Measurements from ENCODE around the gene ATP6V0A1.
"Not testable (repeated sequence)": the region's sequence is repeated elsewhere in the genome, so short reads cannot be mapped to it uniquely, and the experiment has no call there.

ATP6V0A1 gene

DNA sequence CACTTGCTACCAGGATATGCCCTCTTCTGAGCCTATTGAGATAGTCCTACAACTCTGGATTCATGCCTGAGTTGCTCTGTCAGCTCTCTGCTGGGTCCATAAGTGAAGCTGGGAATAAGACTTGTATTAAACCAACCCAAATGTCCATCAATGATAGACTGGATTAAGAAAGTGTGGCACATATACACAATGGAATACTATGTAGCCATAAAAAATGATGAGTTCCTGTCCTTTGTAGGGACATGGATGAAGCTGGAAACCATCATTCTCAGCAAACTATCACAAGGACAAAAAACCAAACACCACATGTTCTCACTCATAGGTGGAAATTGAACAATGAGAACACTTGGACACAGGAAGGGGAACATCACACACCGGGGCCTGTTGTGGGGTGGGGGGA is 19.1 kb downstream of the ATP6V0A1 start:
- FAIRE-seq = not testable (repeated sequence)

- FAIRE-seq = no peak
Observed at GRCh38 chr17:42484304-42484703, 25.6 kb downstream of the ATP6V0A1 start.

GRCh38 chr17:42485680-42486079 is 27.0 kb downstream of the ATP6V0A1 start:
- no peak for FAIRE-seq

DNA sequence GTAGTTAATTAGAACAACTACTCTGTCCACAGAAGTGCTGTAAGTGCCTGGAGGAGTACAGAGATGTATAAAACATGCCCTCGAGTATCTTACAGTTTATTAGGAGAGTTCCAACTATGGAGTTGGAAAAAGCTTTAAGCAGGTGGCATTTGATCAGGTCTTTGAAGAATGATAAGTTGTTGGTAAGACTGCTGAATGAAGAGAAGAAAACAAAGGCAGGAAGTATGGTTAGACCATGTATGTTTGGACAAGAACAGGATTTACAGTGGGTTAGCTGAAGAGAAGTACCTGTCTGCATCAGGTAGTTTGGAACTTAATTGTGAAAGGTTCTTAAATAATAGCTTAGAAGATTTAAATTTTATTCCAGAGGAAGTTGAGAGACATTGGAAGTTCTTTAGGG is 29.4 kb downstream of the ATP6V0A1 start:
- FAIRE-seq = no peak

GRCh38 chr17:42493319-42493718 is 34.6 kb downstream of the ATP6V0A1 start:
- FAIRE-seq = no peak

DNA sequence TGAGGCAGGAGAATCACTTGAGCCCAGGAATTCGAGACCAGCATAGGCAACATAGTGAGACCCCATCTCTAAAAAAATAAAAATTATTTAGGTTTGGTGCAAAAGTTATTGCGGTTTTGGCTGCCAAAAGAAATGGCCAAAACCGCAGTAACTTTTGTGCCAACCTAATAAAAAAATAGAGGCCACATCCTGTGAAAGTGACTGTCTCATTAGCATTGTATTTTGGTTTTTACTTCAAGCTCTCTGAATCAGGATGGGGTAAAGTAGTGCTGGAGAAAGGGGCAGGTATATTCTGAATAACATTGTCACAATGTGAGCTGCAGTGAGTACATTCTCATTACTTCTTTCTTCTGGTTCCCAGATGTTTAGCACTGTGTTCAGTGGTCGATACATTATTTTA is 36.0 kb downstream of the ATP6V0A1 start:
- FAIRE-seq = no peak

- FAIRE-seq = no peak
Observed at GRCh38 chr17:42498828-42499227, 40.1 kb downstream of the ATP6V0A1 start.

DNA sequence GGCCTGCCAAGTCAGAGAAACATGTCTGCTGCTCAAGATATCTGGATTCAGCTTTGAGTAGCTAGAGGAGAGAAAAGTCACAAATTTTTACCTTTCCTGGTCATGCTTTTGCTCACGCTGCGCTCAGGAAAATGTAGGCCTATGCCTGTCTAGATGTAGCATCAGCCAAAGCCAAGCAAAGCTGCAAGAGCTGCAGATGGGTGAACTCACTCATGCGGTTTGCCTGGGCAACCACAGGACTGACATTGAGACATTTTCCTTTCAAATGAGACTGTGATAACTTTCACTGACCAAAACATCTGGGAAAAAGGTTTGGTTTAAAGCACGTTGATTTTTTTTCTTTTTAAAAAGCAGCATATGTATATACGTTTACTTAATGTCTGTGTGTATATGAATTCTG is 43.4 kb downstream of the ATP6V0A1 start:
- no peak for FAIRE-seq

DNA sequence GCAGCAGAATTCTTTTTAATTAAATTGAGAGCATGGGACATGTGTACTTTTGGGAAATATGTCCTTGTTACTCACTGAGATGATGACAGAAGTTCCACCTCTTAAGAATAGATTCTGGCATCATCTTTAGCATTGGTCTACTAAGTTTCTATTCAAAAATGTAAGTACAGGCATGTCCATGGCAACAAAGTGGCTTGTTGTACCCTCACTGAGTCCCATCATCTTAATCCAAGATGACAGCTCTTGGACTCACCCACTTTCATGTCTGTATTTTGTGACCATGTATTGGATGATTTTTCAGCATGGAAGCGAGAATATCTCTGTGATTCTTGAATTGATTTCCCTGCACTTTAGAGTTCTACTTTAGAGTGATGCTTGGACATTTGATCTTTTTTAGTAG is 44.2 kb downstream of the ATP6V0A1 start:
- no peak for FAIRE-seq

GRCh38 chr17:42507671-42508070 is 49.0 kb downstream of the ATP6V0A1 start:
- no peak for FAIRE-seq

DNA sequence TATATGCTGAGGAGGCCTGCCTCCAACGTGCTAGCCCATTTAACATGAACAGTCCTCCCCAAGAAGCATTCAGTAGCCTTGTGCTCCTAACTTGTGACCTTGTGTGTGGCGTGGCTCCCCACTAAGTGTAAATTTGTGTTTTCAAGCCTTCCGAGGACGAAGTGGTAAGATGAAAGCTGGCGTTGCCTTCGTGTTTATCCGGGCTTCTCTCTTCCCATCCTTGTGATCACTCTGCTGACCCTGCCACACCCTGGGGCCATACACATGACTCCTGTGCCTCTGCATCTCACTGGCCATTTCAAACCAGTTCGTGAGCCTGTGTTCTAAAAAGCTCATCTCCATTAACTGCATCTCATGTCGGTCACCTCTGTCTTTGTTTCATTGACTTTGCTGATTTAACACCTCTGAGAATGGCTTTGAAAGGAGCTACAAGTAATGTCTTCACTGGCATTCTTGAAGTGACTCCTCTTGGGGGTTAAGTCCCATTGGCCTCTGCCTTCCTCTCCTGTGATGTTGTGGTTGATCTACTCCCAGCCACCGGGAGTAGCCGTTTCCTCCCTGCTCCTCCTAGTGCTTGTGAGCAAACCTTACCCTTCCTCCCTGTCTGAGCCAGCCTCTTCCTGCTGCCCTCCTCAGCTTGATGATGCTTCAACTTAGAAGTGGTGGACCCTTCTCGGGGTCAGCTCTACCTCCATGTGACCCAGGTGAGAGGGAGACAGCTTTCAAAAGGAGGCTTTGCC is 49.9 kb downstream of the ATP6V0A1 start:
- no peak for FAIRE-seq

DNA sequence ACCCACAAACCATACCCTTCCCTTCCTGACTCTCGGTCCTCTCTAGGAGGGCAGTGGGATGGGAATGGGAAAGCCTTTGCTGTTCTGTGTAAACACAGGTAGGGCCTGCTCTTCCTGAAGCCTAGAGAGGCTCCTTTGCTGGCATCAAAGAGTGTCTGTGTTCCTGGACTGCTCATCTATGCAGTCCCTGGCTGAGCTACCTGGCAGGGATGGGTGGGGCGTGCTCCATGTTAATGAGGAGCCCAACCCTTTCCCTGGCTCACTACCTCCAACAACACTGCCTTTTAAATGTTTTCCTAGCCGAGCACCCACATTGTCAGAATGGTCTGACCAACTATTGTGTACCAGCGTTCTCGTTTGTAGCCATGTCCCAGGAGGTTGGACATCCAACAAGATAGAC is 50.7 kb downstream of the ATP6V0A1 start:
- FAIRE-seq = no peak

- no peak for FAIRE-seq
Observed at GRCh38 chr17:42509841-42510240, 51.2 kb downstream of the ATP6V0A1 start.

DNA sequence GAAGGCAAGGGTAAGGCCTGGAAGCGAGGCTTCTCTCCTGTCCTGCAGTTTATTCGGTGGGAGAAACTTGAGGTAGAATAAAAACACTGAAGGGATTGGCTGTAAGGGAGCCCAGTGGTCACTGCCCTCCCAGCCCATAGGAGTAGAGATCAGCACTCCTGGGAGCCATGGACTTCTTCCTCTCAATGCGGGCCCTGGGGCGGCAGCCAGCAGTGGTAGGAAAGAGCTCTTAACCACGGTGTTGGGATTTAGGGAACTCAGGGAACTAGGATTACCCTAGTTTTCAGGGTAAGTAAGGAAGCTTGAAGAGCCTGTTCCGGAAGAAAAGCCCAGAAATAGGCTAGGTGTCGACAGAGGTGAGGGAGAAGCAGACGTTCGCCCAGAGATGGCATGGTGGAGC is 53.6 kb downstream of the ATP6V0A1 start:
- no peak for FAIRE-seq

DNA sequence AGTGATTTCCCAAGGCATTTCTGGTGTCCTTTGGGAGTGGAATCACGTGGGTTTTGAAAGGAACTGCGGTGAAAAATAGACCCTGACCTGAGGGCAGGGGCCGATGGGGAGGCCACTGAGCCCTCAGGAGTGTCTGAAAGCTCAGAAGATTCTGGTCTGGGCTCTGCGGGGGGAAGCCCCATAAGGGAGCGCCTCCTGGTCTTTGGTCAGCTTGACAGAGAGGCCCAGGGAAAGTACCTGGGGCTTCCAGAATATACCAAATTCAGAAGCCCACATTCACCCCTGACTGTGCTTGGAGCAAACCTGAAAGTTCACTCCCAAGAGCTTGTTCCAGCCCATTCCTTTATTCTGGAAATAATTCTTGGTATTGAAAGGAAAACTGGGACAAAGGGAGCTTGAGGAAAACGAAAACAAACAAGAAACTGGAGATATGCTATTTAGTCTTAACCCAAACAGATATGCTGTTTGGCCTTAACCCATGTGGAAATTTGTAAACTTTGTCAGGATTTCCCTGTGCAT is 54.1 kb downstream of the ATP6V0A1 start:
- FAIRE-seq = no peak

DNA sequence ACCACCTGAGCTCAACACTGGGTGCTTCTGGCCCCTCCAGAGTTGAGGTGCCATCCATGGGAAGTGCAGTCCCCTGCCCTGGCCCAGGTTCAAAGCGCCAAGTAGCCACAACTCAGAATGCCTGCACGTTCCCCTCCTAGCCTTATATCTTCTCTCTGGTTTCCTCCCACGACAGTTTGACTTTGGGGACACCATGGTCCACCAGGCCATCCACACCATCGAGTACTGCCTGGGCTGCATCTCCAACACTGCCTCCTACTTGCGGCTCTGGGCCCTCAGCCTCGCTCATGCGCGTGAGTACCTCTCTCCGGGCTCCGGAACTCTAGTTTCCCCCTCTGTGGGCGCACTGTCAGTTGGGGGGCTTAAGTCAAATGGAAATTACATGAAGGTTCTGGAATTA is 55.0 kb downstream of the ATP6V0A1 start:
- no peak for FAIRE-seq

DNA sequence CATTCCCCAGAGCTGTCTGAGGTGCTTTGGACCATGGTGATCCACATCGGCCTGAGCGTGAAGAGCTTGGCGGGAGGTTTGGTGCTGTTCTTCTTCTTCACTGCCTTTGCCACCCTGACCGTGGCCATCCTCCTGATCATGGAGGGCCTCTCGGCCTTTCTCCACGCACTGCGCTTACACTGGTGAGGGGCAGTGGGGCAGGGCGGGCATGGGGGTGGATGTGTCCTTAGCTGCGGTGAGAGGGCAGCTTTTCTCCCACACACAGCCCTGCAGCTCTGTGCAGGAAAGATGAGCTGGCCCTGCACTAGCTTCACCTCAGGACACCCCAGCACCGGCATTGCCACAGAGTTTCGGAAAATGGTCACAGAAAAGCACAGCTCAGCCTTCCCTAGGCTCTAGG is 55.6 kb downstream of the ATP6V0A1 start:
- no peak for FAIRE-seq

DNA sequence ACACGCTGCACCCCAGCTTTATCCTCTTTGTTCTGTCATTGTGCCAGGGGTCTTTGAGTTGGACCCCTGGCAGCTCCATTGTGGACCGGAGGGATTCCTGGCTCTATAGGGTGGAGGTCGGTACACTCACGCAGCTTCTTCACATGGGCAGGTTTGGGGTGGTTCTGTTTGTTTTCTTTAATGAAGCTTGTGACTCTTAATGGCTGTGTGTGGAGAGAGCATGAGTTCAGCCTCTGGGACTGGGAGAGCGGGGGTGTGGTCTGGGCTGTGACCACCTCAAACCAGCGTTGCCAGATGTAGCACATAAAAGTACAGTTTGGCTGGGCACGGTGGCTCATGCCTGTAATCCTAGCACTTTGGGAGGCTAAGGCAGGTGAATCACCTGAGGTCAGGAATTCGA is 56.2 kb downstream of the ATP6V0A1 start:
- FAIRE-seq = no peak

- peak; percentile 91 for FAIRE-seq
Observed at GRCh38 chr17:42517516-42517915, 58.8 kb downstream of the ATP6V0A1 start.

DNA sequence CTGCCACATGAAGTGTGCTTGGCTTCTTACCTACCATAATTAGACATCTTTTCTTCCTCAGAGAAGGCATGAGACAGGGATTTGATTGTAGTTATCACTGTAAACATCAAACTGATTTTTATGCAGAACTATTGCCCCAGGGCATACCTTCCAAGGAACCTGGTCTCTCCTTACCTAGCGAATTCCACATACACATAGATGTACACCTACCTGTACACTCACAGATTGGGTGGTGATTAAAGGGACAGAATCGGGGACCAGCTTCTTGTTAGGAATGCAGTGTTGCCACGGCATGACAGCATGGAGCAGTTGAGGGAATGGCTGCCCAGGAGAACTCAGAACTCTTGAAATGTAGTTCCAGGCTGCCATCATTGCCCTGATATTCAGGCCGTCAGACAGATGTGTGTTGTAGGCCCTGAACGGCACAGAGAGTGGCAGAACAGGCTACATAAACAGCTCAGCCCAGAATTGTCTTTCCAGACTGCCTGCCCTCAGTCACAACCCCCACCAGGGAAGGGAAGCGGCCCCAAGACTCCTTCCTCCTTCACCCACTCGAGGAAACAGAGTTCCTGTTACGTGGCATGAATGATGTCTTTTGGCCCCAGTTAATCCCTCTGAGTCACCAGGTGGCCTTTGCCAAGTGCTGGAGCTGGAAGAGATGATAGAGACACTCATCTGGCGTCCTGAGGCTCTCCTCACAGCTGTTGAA is 59.5 kb downstream of the ATP6V0A1 start:
- no peak for FAIRE-seq

GRCh38 chr17:42518755-42519545 is 60.3 kb downstream of the ATP6V0A1 start:
- no peak for FAIRE-seq

GRCh38 chr17:42519546-42520491 is 61.1 kb downstream of the ATP6V0A1 start:
- FAIRE-seq = peak; percentile 98

All from G401.6 (cell line).